Stimulated activated CD4-positive, alpha-beta T cell treated with anti-CD3 and anti-CD28 coated beads, TNF-alpha, amount 100 ng/mL, for 4 hours (primary cell): ENCODE data around the gene LRP1B.

Source experiments
- DNase-seq, 3 experiments: peaks; one replicate each; pipeline ENCODE4 v3.0.0-alpha.2; 2020; ENCODE audit warnings: low read depth in 3 of 3

Gene LRP1B

GRCh38 chr2:141694180-141694579 is 436.6 kb downstream of the LRP1B start:
- DNase-seq, result no peak

GRCh38 chr2:141692829-141693228 is 438.0 kb downstream of the LRP1B start:
- no peak for DNase-seq

GRCh38 chr2:141676139-141676538 is 454.7 kb downstream of the LRP1B start:
- no peak for DNase-seq

GRCh38 chr2:141666191-141666590 is 464.6 kb downstream of the LRP1B start:
- DNase-seq, result no peak

- DNase-seq, result no peak
These were observed 470.6 kb downstream of the LRP1B start for GRCh38 chr2:141660232-141660631.

GRCh38 chr2:141654311-141654710 is 476.5 kb downstream of the LRP1B start:
- no peak for DNase-seq

GRCh38 chr2:141653184-141653583 is 477.6 kb downstream of the LRP1B start:
- no peak for DNase-seq

GRCh38 chr2:141652308-141652707 is 478.5 kb downstream of the LRP1B start:
- no peak for DNase-seq

GRCh38 chr2:141647353-141647752 is 483.5 kb downstream of the LRP1B start:
- no peak for DNase-seq

- DNase-seq, result no peak
These were observed 489.4 kb downstream of the LRP1B start for GRCh38 chr2:141641462-141641861.

- DNase-seq, result no peak
These were observed 491.0 kb downstream of the LRP1B start for GRCh38 chr2:141639809-141640208.

GRCh38 chr2:141633132-141633531 is 497.7 kb downstream of the LRP1B start:
- DNase-seq, result no peak

GRCh38 chr2:141630407-141630930 is 500.3 kb downstream of the LRP1B start:
- DNase-seq, result no peak

- DNase-seq, result no peak
These were observed 510.4 kb downstream of the LRP1B start for GRCh38 chr2:141620372-141620771.

GRCh38 chr2:141618457-141618856 is 512.4 kb downstream of the LRP1B start:
- DNase-seq, result no peak

- no peak for DNase-seq
These were observed 518.8 kb downstream of the LRP1B start for GRCh38 chr2:141611981-141612380.

- DNase-seq, result no peak
These were observed 519.6 kb downstream of the LRP1B start for GRCh38 chr2:141611176-141611571.

- DNase-seq, result no peak
These were observed 520.1 kb downstream of the LRP1B start for GRCh38 chr2:141610564-141611175.

GRCh38 chr2:141605163-141605562 is 525.7 kb downstream of the LRP1B start:
- DNase-seq, result no peak

GRCh38 chr2:141601511-141602152 is 529.2 kb downstream of the LRP1B start:
- no peak for DNase-seq

- no peak for DNase-seq
These were observed 531.1 kb downstream of the LRP1B start for GRCh38 chr2:141599721-141600120.

- no peak for DNase-seq
These were observed 531.8 kb downstream of the LRP1B start for GRCh38 chr2:141598982-141599381.

- DNase-seq, result no peak
These were observed 535.4 kb downstream of the LRP1B start for GRCh38 chr2:141595316-141595920.
